Measurements from ENCODE around the gene PSMD14. TPM values are rescaled to one million over a fixed set of nuclear protein-coding genes. Genes with fewer than 3 reads are reported as not detected.

Gene PSMD14
- total RNA-seq, 1 experiment from 2014 or later: 83.7 TPM

GRCh38 chr2:161434118-161434517, 125.9 kb downstream of the PSMD14 start:
- Mint-ChIP-seq H3K27ac (no peak overlapping the region), H3K4me1 (no peaks in the 10 kb centered on the region), H3K36me3 (ENCODE audit: insufficient read depth in 1 of 3, low read depth in 3 of 3) (peaks cover 0 to 3% (median 0%) of the 10 kb centered on the region in 3 experiments; a peak in 2 of 7 replicates), H3K4me3 (no peak overlapping the region), H3K9me3 (peaks cover 0 to 3% of the 10 kb centered on the region in 2 experiments; a peak in 1 of 5 replicates), H3K27me3 (ENCODE audit: low read depth) (peaks cover 49% of the 10 kb centered on the region)
- Histone ChIP-seq H2BK15ac (ENCODE audit: low read depth, low read length) (no peak overlapping the region), H3K23ac (ENCODE audit: insufficient read length, low read depth, low read length) (no peak overlapping the region), H3K9ac (ENCODE audit: extremely low read depth, insufficient read length, low read length) (no peak overlapping the region), H3K56ac (ENCODE audit: insufficient read length, low read depth, low read length) (no peak overlapping the region), H2BK120ac (ENCODE audit: low read depth, low read length, poor library complexity, severe bottlenecking) (no peak overlapping the region), H4K8ac (replicated peaks; ENCODE audit: insufficient read length, low read depth, low read length) (no peak overlapping the region), H3K27ac (ENCODE audit: insufficient read length, low read depth, low read length) (no peak overlapping the region), H3K27me3 (ENCODE audit: insufficient read depth, low read length) (peaks cover 3% of the 10 kb centered on the region; the same call in 1 of the 2 replicates), H4K20me1 (ENCODE audit: control insufficient read depth, insufficient read depth, insufficient read length) (no peaks in the 10 kb centered on the region), H3K9me3 (ENCODE audit: control insufficient read depth, low read depth, low read length) (no peaks in the 10 kb centered on the region), H3K4me2 (ENCODE audit: insufficient read depth, insufficient read length, low read length) (no peak overlapping the region), H2AFZ (ENCODE audit: low read length) (no peak overlapping the region), H4K91ac (ENCODE audit: insufficient read length, low read depth, low read length) (no peak overlapping the region), H3T11ph (ENCODE audit: low read length) (no peak overlapping the region), H3K79me1 (ENCODE audit: insufficient read depth, low read depth, low read length, poor library complexity, severe bottlenecking) (no peaks in the 10 kb centered on the region), H3K23me2 (ENCODE audit: insufficient read length, low read depth, low read length, poor library complexity, severe bottlenecking) (no peaks in the 10 kb centered on the region), H2BK20ac (ENCODE audit: low read depth, low read length, poor library complexity, severe bottlenecking) (no peak overlapping the region), H2BK12ac (ENCODE audit: insufficient read length, low read depth, low read length) (no peak overlapping the region), H4K5ac (ENCODE audit: insufficient read length, low read depth, low read length) (no peak overlapping the region), H3K4ac (ENCODE audit: low read depth, low read length) (no peak overlapping the region), H2AK5ac (ENCODE audit: insufficient read length, low read length) (no peak overlapping the region), H2BK5ac (ENCODE audit: insufficient read length, low read length) (no peak overlapping the region), H3K18ac (ENCODE audit: insufficient read length, low read depth, low read length) (no peak overlapping the region), H3K4me1 (ENCODE audit: insufficient read depth, low read length) (no peaks in the 10 kb centered on the region), H3K79me2 (ENCODE audit: insufficient read depth, low read length) (no peaks in the 10 kb centered on the region), H3K14ac (ENCODE audit: insufficient read depth, low read length) (no peak overlapping the region)
- WGBS (ENCODE audit: extremely low coverage, insufficient read length, low lambda C conversion rate): no CpG with 5 or more reads among the region's 1 CpG
- no peak for TF ChIP-seq CTCF (conservative IDR thresholded peaks at IDR 0.05)
- no peak for DNase-seq
